GM15510 (cell line): ENCODE data around the gene SUDS3.
A peak's percentile ranks its signal among the peaks of the same experiment; 100 is the strongest.

Experiments used
- POLR2A ChIP-seq: IDR thresholded peaks from 3 replicates; pipeline ENCODE4 v1.6.1; 2011; ENCODE audit warnings: borderline replicate concordance; ENCODE audit not compliant: insufficient read length; ENCODE audit errors: extremely low read depth

SUDS3 gene

GRCh38 chr12:118371321-118372282 lies 4.8 kb upstream of the SUDS3 start:
- no peak for TF ChIP-seq POLR2A

DNA sequence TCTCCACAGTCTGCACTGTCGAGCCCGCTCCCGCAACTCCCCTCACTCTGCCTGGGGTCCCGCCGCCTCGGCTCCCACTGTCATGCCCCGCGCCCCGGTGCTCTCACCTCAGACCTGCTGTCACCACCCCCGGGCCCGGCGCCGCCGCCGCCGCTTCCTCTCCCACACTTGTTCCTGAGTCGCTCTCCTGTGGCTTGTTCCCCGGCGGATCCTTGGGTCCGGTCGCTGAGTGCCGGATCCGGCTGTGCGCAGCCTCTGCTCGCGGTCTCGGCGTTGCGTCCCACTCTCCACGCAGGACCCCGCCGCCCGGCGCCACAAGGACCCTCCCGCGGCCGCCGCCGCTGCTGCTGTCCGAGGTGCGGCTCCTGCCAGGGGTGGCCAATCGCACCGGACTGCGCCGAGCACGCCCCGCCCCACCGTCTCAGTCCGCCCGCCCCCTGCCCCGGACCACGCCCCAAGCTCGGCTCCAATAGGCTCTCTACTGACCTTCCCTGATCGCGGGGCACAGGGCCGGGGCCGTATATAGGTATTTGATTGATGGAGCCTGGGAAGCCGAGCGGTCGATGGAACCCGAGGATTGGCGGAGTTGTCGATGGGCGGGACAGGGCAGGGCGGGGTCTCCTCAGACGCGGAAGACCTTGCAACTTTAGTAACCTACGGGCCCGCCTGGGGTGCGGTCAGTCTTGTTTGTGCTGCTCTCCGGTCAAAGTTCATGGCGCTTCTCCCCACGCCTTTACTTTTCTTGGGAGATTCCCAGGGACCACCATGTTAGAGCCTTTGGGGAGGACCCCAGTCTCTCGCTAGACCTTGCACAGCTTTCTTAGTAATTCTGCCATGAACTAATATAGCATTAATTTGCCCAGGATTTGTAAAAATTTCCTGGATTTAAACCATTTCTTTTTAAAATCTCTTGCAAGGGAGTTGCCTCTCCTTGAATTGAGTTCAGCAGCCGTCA lies 3.5 kb upstream of the SUDS3 start, which contains the start of gene TAOK3:
TAOK3 (minus strand) TSS at position 367 of the 955 bp plus-strand sequence. CDS start 117,340 bp downstream, outside the sequence.
- TF ChIP-seq POLR2A = peak; percentile 93

DNA sequence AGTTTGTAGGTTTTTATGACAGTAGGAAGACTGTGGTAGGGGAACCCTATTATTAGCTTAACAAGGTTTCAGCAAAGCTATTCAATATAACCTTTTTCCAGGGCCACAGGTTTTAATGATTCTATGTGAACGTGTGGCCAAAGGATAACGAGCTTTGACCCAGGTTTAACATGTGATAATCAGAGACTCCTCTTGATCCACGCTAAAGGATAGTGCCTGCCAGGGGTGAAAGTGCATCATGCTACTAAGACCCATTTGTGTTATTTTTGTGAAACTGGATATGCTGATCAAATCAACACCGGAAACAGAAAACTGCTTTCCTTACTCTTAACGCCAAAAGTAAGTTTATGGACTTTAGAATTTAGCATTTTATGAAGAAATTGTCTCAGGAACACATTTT lies 2.7 kb upstream of the SUDS3 start:
- TF ChIP-seq POLR2A = no peak

- TF ChIP-seq POLR2A = no peak
These were observed 2.1 kb upstream of the SUDS3 start for GRCh38 chr12:118374126-118374725.

- TF ChIP-seq POLR2A = no peak
These were observed 1.4 kb upstream of the SUDS3 start for GRCh38 chr12:118374909-118375308.

DNA sequence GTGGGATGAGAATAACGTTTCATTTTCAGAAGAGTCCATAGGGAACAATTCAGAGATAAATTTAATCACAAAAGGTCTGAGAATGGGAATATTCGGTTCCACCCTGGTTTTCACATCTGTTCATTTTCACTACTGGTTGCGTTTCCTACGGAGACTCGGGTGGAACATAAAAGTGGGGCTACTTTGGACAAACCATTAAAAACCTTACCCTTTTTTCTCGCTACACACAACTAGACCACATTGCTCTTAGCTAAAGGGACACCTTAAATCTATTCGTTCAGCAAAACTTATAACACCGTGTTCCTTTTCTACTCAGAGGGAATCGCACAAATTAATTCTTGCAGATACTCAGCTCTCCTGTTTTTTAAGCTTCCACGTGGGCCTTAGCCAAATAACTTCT lies 1.0 kb upstream of the SUDS3 start:
- no peak for TF ChIP-seq POLR2A

- TF ChIP-seq POLR2A = no peak
These were observed 897 bp downstream of the SUDS3 start for GRCh38 chr12:118377021-118377883.

DNA sequence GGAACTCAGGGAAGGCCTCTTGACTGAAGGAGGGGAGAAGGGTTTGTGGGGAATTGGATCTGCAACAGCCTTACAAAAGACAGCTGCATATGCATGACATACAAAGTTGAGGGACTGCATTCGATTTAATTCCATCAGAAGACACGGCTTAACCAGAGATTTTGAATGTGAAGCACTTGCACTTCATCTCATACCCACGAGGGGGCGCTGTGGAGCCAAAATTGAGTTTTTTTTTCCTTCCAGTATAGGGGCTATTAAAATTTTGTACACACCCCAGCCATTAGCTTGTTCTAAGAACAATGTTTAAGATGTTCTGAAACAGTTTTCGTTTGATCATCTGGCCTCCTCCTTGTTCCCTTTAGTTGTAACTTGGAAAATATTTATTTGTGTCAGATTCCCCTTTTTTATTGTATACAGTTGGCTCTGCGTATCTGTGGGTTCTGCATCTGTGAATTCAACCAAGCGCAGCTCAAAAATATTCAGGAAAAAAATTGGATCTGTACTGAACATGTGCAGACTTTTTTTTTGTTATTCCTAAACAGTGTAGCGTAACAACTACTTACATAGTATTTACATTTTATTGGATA lies 1.6 kb downstream of the SUDS3 start:
- no peak for TF ChIP-seq POLR2A

DNA sequence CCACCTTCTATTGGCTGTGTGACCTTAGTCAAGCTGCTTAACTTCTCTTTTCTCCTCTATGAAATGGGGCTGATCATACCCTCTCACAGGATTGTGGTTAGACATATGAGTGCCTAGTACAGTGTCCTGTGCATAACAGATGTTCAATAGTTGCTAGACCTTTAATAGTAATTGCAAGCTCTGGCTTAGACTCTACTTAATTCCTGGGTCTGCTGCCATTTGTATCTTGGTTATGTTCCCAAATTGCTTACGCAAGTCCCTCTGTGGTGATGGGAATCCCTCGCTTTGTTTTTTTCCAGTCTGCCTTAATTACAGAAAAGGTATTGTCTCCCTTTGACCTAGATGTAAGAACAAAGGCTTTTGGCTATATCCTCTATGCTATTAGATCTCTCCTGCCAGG lies 15.1 kb downstream of the SUDS3 start:
- TF ChIP-seq POLR2A = no peak

GRCh38 chr12:118391836-118392235 lies 15.5 kb downstream of the SUDS3 start:
- TF ChIP-seq POLR2A = no peak

GRCh38 chr12:118397708-118398440 lies 21.5 kb downstream of the SUDS3 start:
- TF ChIP-seq POLR2A = no peak

DNA sequence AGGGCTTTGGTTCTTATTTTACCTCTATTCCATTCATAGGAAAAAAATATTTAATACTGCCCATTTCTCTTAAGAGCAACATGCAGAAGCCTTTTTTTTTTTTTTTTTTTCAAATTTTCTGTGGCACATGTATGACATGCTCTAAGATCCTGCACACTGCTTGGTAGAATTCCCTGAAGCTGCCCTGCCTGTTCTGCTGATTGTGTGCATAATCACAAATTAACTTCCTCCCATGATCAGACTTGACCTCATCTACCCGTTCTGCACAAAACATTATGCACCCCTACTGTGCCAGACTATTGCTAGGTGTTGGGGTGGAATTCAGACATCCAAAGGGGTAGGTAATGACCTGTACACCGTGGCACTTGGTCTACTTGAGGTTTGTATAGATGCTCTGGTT lies 22.2 kb downstream of the SUDS3 start:
- TF ChIP-seq POLR2A = no peak

DNA sequence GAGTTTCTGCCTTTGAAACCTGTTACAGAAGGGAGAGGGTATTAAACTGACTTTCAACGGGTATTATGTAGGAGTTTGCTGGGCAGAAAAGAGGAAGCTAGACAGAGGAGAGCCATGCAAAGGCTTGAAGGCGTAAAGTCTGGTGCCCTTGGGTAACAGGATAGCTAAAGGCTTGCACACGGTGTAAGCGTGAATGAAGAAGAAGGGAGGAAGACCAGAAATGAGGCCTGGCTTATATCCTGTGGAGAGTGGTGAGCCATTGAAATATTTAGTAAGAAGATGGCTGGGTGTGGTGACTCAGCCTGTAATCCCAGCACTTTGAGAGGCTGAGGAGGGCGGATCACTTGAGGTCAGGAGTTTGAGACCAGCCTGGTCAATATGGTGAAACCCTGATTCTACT lies 22.6 kb downstream of the SUDS3 start:
- TF ChIP-seq POLR2A = no peak
